ENCODE results near the gene PHF1.

Gene PHF1

GRCh38 chr6:33410050-33410710 is 634 bp upstream of the PHF1 start:
- TF ChIP-seq CTCF (IDR thresholded peaks at IDR 0.05; ENCODE audit: low read depth, low read length, missing control alignments): no peak
- in situ Hi-C loops (cut with HindIII; ENCODE audit: low sequenced_read_pairs): no loop called here
- peak overlapping the region; percentile 72 for H3K4me3 ChIP-seq (ENCODE audit: low read depth, low read length)
- peak; percentile 94 for DNase-seq (ENCODE audit: low read depth)

- in situ Hi-C loops (cut with HindIII; ENCODE audit: low sequenced_read_pairs): no loop called here
- peak overlapping the region; percentile 72 for H3K4me3 ChIP-seq (ENCODE audit: low read depth, low read length)
- no peak for DNase-seq (ENCODE audit: low read depth)
- TF ChIP-seq CTCF (IDR thresholded peaks at IDR 0.05; ENCODE audit: low read depth, low read length, missing control alignments): no peak
Measured at GRCh38 chr6:33411632-33412005, 805 bp downstream of the PHF1 start.

GRCh38 chr6:33412140-33413009 is 1.6 kb downstream of the PHF1 start:
- TF ChIP-seq CTCF (IDR thresholded peaks at IDR 0.05; ENCODE audit: low read depth, low read length, missing control alignments): no peak
- DNase-seq (ENCODE audit: low read depth): no peak
- no peak overlapping the region for H3K4me3 ChIP-seq (ENCODE audit: low read depth, low read length)
- in situ Hi-C loops (cut with HindIII; ENCODE audit: low sequenced_read_pairs): no loop called here

- no peak for DNase-seq (ENCODE audit: low read depth)
- no peak overlapping the region for H3K4me3 ChIP-seq (ENCODE audit: low read depth, low read length)
- TF ChIP-seq CTCF (IDR thresholded peaks at IDR 0.05; ENCODE audit: low read depth, low read length, missing control alignments): no peak
- in situ Hi-C loops (cut with HindIII; ENCODE audit: low sequenced_read_pairs): no loop called here
Measured at GRCh38 chr6:33413241-33414120, 2.7 kb downstream of the PHF1 start.

- DNase-seq (ENCODE audit: low read depth): no peak
- in situ Hi-C loops (cut with HindIII; ENCODE audit: low sequenced_read_pairs): no loop called here
Measured at GRCh38 chr6:33414592-33415271, 3.9 kb downstream of the PHF1 start.

More at GRCh38 chr6:33414592-33415271, 3.9 kb downstream of the PHF1 start:
- no peak overlapping the region for H3K4me3 ChIP-seq (ENCODE audit: low read depth, low read length)
- TF ChIP-seq CTCF (IDR thresholded peaks at IDR 0.05; ENCODE audit: low read depth, low read length, missing control alignments): peak; percentile 49

All from astrocyte of the cerebellum (primary cell).